ENCODE measurements around the gene NRBF2.
"Not testable (repeated sequence)": the region's sequence is repeated elsewhere in the genome, so short reads cannot be mapped to it uniquely, and the experiment has no call there.

GRCh38 chr10:63103178-63103577 lies 29.9 kb upstream of the NRBF2 start:
- not testable (repeated sequence) for TF ChIP-seq CTCF (IDR thresholded peaks at IDR 0.05); ZFX (IDR thresholded peaks at IDR 0.05; ENCODE audit: borderline replicate concordance)

All from 22Rv1 (cell line).